ENCODE results near the gene ATP8B1.
"Not testable (repeated sequence)": the region's sequence is repeated elsewhere in the genome, so short reads cannot be mapped to it uniquely, and the experiment has no call there.

ATP8B1 gene

GRCh38 chr18:57803103-57803969, at the start of gene ATP8B1:
Gene ATP8B1, minus strand, starts transcription at chr18:57803315. Its CDS starts 71,508 bp downstream, at chr18:57731807.
- DNase-seq (ENCODE audit: low spot score), result no peak

GRCh38 chr18:57850063-57850462, 46.9 kb upstream of the ATP8B1 start:
- no peak for DNase-seq (ENCODE audit: low spot score)

GRCh38 chr18:57848374-57848773, 45.3 kb upstream of the ATP8B1 start:
- not testable (repeated sequence) for DNase-seq (ENCODE audit: low spot score)

GRCh38 chr18:57847431-57847830, 44.3 kb upstream of the ATP8B1 start:
- not testable (repeated sequence) for DNase-seq (ENCODE audit: low spot score)

- no peak for DNase-seq (ENCODE audit: low spot score)
These were observed 43.1 kb upstream of the ATP8B1 start for GRCh38 chr18:57846258-57846657.

- DNase-seq (ENCODE audit: low spot score), result no peak
These were observed 42.5 kb upstream of the ATP8B1 start for GRCh38 chr18:57845605-57846074.

- no peak for DNase-seq (ENCODE audit: low spot score)
These were observed 41.2 kb upstream of the ATP8B1 start for GRCh38 chr18:57844319-57844718.

GRCh38 chr18:57843386-57843785, 40.3 kb upstream of the ATP8B1 start:
- no peak for DNase-seq (ENCODE audit: low spot score)

- no peak for DNase-seq (ENCODE audit: low spot score)
These were observed 38.5 kb upstream of the ATP8B1 start for GRCh38 chr18:57841568-57841967.

- DNase-seq (ENCODE audit: low spot score), result no peak
These were observed 36.8 kb upstream of the ATP8B1 start for GRCh38 chr18:57839942-57840381.

- no peak for DNase-seq (ENCODE audit: low spot score)
These were observed 34.9 kb upstream of the ATP8B1 start for GRCh38 chr18:57837917-57838548.

GRCh38 chr18:57836557-57836956, 33.4 kb upstream of the ATP8B1 start:
- peak; percentile 12 for DNase-seq (ENCODE audit: low spot score)

GRCh38 chr18:57835904-57836303, 32.8 kb upstream of the ATP8B1 start:
- DNase-seq (ENCODE audit: low spot score), result no peak

- no peak for DNase-seq (ENCODE audit: low spot score)
These were observed 31.5 kb upstream of the ATP8B1 start for GRCh38 chr18:57834616-57835015.

GRCh38 chr18:57833441-57834101, 30.5 kb upstream of the ATP8B1 start:
- no peak for DNase-seq (ENCODE audit: low spot score)

- no peak for DNase-seq (ENCODE audit: low spot score)
These were observed 29.6 kb upstream of the ATP8B1 start for GRCh38 chr18:57832730-57833129.

GRCh38 chr18:57831597-57832377, 28.7 kb upstream of the ATP8B1 start:
- DNase-seq (ENCODE audit: low spot score), result peak; percentile 17

- no peak for DNase-seq (ENCODE audit: low spot score)
These were observed 24.5 kb upstream of the ATP8B1 start for GRCh38 chr18:57827646-57828045.

- no peak for DNase-seq (ENCODE audit: low spot score)
These were observed 23.1 kb upstream of the ATP8B1 start for GRCh38 chr18:57826252-57826651.

- not testable (repeated sequence) for DNase-seq (ENCODE audit: low spot score)
These were observed 17.5 kb upstream of the ATP8B1 start for GRCh38 chr18:57820583-57820982.

GRCh38 chr18:57819671-57820460, 16.8 kb upstream of the ATP8B1 start:
- no peak for DNase-seq (ENCODE audit: low spot score)
